ENCODE data around the gene MTMR2.

DNA sequence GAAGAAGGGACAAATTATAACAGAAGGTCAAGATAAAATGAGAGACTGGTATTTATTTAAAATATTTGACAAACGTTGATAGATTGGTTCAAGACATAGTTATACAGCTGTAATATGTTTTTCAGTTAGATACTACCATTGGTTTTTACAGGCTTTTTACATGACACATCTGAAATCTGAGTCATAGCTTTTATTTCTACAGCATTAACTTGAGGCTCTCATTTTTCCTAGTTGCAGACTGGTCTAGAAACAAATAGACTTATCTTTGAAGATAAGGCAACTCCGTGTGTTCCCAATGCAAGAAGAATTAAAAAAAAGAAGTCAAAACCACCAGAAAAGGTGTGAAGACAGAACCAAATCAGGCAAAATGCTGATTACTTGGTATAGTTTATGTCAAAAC lies 102.3 kb downstream of the MTMR2 start:
- TF ChIP-seq, protein P1, sequence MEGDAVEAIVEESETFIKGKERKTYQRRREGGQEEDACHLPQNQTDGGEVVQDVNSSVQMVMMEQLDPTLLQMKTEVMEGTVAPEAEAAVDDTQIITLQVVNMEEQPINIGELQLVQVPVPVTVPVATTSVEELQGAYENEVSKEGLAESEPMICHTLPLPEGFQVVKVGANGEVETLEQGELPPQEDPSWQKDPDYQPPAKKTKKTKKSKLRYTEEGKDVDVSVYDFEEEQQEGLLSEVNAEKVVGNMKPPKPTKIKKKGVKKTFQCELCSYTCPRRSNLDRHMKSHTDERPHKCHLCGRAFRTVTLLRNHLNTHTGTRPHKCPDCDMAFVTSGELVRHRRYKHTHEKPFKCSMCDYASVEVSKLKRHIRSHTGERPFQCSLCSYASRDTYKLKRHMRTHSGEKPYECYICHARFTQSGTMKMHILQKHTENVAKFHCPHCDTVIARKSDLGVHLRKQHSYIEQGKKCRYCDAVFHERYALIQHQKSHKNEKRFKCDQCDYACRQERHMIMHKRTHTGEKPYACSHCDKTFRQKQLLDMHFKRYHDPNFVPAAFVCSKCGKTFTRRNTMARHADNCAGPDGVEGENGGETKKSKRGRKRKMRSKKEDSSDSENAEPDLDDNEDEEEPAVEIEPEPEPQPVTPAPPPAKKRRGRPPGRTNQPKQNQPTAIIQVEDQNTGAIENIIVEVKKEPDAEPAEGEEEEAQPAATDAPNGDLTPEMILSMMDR (IDR thresholded peaks at IDR 0.05 in 2 of 3, conservative IDR thresholded peaks at IDR 0.05 in 1 of 3; ENCODE audit: insufficient read depth in 2 of 3, low read depth in 1 of 3, low read length in 3 of 3), result no peak
- TF ChIP-seq ZBTB40 (IDR thresholded peaks at IDR 0.05), result no peak
- no peak for TF ChIP-seq ZBTB40 (CRISPR knock-in tag; IDR thresholded peaks at IDR 0.05)
- no peak for TF ChIP-seq RBM39 (optimal IDR thresholded peaks at IDR 0.05; ENCODE audit: low read depth, low read length)
- TF ChIP-seq ATF1 (CRISPR knock-in tag; IDR thresholded peaks at IDR 0.05), result no peak
- TF ChIP-seq ATF1 (tag; IDR thresholded peaks at IDR 0.05), result no peak
- no peak for TF ChIP-seq E2F5 (CRISPR knock-in tag; IDR thresholded peaks at IDR 0.05)
- no peak for TF ChIP-seq KAT7 (CRISPR knock-in tag; IDR thresholded peaks at IDR 0.05; ENCODE audit: borderline replicate concordance)
- no peak for TF ChIP-seq ZKSCAN1 (IDR thresholded peaks at IDR 0.05; ENCODE audit: low read depth, low read length)
- no peak for TF ChIP-seq ARNT (IDR thresholded peaks at IDR 0.05)
- TF ChIP-seq POLR2A (conservative IDR thresholded peaks at IDR 0.05), result no peak
- no peak for TF ChIP-seq E2F1 (CRISPR knock-in tag; IDR thresholded peaks at IDR 0.05)
- no peak for TF ChIP-seq NCOR1 (IDR thresholded peaks at IDR 0.05)
